OCI-M2 (cell line): ENCODE measurements around the gene MAJIN.
"Not testable (repeated sequence)": the region's sequence is repeated elsewhere in the genome, so short reads cannot be mapped to it uniquely, and the experiment has no call there.

Experiments used
- DNase-seq: peaks from one replicate; lab custom pipeline; 2025; ENCODE audit not compliant: unreplicated experiment; lab: John Stamatoyannopoulos, UW

MAJIN gene, protein sequence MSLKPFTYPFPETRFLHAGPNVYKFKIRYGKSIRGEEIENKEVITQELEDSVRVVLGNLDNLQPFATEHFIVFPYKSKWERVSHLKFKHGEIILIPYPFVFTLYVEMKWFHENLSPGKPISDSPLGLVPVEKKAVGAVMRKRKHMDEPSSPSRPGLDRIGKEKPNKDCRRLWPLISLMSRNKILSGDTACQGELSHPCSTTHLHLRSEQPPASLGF

GRCh38 chr11:64971421-64972233 lies at the start of gene MAJIN:
Gene MAJIN, minus strand, starts transcription at chr11:64972108. Its CDS starts 12,703 bp downstream, at chr11:64959405.
- peak; percentile 48 for DNase-seq

DNA sequence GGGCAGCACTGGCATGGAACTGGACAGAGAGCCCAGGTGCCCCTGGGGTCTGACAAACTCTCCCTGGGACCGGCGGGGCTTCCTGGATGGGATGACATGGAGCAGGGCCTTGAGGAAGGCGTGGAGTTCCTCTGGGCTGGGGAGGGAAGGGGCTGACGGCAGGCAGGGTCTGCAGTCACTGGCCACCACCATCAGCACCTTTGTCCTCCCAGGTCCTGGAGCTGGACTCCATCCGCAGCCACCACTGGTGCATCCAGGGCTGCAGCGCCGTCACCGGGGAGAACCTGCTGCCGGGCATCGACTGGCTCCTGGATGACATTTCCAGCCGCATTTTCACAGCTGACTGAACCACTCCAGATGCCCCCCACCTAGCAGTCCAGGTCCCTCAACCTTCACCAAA lies 49.6 kb upstream of the MAJIN start:
- DNase-seq = no peak

DNA sequence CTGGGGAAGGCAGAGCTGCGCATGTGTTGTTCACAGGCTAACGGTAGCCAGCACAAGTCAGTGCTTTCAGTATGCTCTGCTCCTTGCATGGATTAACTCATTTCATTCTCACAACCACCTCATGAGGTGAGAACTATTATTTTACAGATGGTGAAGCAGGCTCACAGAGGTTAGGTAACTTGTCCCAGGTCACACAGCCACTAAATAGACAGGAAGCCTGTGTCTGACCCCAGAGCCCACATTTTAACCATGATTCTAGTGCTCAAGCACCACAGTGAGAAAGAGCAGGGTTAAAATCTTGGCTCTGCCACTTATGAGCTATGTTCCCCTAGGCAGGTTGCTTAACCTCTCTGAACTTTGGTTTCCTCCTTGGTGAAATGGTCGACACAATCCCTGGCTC lies 49.1 kb upstream of the MAJIN start:
- no peak for DNase-seq

DNA sequence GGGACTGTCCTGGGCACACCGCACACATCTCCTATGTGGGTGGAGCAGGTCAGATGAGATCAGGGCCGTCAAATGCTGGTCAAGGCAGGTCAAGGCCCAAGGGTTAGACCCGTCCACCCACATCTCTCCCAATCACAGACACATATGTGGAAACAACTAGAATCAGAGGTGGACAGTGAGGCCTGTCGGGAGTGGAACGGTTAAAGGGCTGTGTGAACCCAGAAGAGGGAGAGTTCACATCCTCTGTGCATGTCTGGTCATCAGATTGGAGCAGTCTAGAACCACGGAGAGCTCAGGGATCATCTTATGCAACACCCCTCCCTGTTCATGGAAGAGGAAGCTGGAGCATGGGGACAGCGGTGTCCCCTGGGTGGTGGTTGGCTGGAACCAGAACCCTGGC lies 47.9 kb upstream of the MAJIN start:
- DNase-seq = no peak

DNA sequence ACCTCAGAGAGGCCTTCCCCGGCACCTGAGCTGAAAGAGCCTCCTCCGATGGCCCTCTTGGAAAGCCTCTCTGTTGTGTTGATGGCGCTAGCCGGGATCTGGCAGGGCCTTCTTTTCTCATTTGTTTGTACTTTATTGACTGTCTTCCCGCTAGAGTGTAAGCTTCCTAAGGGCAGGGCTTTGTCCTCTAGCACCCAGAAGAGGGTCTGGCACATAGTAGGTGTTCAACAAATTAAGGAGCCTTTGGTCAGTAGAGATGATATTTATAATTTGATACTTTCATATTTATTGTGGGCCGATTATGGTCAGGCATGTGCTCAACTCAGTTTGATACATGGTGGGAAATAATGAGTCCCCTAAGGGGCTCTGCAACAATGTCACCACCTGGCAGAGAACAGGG lies 46.0 kb upstream of the MAJIN start:
- DNase-seq = no peak

- DNase-seq = no peak
Measured at GRCh38 chr11:65016705-65017104, 44.8 kb upstream of the MAJIN start.

DNA sequence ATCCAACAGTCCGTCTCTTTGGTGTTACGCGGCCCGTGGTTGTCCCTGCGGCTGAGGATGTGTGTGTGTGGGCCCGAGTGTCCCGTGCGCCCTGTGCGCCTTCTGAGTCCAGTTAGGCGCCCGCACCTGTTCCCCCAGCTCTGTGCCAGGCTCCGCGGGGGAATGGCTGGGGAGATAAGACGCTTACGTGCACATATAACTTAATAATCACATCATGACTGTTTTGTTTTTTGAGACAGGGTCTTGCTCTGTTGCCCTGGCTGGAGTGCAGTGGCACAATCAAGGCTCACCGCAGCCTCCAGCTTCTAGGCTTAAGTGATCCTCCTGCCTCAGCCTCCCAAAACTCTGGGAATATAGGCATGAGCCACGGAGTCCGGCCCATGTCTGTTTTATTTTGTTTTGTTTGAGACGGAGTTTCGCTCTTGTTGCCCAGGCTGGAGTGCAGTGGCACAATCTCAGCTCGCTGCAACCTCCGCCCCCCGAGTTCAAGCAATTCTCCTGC lies 42.9 kb upstream of the MAJIN start:
- DNase-seq = no peak

DNA sequence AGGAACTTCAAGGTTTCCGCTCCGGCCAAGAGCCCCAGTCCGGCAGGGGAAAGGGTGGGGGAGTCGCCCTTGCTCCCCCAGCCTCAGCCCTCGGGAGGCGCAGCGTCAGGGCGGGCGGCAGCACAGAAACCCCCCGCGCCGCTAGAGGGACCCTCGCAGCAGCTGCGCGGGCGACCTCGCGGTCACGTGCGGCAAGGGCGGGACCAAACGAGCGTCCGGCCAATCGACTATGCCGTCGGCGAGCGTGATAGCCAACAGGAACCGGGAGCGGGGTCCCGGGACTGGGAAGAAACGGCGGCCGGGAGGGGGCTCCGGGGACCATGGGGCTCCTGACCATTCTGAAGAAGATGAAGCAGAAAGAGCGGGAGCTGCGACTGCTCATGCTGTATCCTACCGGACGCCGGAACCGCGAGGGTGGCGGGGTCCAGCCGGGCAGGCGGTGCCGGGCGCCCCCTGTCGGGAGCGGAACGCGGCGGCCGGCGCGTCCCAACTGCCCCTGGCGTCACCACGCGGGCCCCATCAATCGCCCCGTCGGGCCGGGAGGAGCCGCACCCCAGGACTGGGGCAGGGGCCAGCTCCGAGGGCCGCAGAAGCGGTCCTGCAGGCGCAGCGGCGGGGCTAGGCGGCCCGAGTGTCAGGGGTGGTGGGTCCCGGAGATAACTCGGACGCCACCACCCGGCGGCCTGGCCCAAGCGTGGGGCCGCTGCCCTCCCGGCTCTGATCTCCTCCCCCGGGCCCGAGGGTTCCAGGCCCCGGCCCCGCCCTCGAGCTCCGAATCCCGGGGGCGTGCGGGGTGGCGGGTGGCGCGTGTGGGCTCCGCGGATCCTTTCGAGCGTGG lies 42.2 kb upstream of the MAJIN start, which contains the start of gene ARL2:
TSS of gene ARL2 (plus strand) at position 273 of the 838 bp plus-strand sequence. CDS start at position 321, 48 bp downstream.
- DNase-seq = peak; percentile 43

- peak; percentile 42 for DNase-seq
Measured at GRCh38 chr11:65013130-65013887, 41.4 kb upstream of the MAJIN start.

DNA sequence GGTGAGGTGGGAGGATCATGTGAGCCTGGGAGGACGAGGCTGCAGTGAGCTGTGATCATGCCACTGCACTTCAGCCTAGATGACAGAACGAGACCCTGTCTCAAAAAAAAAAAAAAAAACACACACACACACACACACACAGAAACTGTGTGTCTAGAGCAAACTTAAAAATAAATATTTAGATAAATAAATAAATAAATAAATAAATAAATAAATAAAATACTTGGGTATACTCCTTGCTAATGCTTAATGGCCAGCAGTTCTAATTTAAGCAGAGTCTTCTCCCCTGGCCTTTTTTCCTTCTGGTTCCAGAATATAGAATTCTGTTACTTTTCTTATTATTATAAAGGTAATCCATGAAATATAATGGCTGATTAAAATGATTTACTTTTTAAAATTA lies 37.0 kb upstream of the MAJIN start:
- no peak for DNase-seq

GRCh38 chr11:65008016-65008415 lies 36.1 kb upstream of the MAJIN start:
- no peak for DNase-seq

- DNase-seq = not testable (repeated sequence)
Measured at GRCh38 chr11:65003968-65004367, 32.1 kb upstream of the MAJIN start.

GRCh38 chr11:65003282-65003681 lies 31.4 kb upstream of the MAJIN start:
- DNase-seq = no peak

DNA sequence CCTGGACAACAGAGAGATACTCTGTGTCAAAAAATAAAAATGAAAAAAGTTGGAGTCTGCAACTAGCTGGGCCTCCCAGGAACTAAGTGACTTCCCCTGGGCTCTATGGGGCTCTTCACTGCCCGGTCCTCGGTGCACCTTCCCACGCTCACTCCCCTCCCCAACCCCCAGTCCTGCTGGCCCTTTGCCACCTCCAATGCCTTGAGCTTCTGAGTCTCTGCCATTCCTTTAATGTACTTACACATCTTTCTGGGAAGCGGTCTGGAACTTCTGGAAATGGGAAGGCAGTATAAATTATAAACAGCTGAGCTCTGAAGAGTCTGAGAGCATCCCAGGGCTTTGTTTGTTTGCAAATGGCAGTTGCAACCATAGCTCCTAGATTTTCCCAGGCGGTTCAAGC lies 30.8 kb upstream of the MAJIN start:
- DNase-seq = no peak

- DNase-seq = no peak
Measured at GRCh38 chr11:64999478-64999877, 27.6 kb upstream of the MAJIN start.

DNA sequence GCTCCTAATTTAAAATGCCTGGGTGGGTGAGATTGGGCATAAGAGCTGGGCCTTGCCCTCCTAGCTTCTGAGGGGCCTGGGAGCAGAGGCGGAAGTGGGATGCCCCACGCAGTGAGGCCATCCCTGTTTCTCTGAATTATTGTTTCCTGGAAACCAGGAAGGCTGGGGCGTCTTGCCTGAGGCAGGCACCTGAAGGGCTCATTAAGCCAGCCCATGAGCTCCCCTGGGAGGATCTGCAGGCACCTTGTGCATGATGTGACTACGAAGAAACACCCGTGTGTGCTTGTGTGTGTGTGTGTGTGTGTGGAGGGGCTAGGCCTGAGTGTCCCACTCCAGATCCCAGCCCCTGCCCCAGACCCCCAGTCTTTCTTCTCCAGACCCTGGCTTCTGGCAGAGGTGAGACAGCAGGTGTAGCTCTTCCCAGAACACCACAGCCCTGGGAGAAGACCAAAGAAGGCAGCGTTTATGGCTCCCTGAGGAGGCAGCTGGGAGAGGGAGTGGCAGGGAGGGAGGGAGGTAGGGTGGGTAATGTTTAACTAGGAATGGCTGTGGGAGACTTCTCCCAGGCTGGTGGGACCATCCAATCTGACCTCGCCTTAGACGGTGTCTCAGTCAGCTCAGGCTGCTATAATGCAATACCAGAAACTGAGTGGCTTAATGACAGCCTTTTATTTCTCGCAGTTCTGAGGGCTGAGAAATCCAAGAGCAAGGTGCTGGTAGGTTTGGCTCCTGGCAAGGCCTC lies 27.0 kb upstream of the MAJIN start:
- DNase-seq = no peak

DNA sequence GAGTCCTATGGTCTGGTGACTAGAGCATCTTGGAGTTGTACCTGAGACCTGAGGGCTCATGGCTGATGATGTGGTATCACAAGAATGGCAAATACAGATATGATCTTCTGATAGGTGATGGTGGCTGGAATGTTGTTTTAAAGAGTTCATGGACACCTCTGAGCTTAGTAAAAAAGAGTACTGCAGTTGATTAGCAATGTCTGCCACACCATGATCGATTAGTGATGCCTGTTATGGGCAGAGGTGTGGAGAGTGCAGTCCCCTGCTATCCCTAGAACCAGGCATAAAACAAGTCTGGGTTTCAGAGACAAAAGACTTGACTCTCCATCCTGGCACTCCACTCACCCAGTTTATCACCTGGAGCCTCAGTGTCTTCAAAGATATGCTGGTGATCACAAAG lies 26.2 kb upstream of the MAJIN start:
- DNase-seq = no peak

- DNase-seq = no peak
Measured at GRCh38 chr11:64996710-64997380, 24.9 kb upstream of the MAJIN start, which contains the start of gene BATF2. Gene BATF2, minus strand, starts transcription at chr11:64996971. Its CDS starts 57 bp downstream, at chr11:64996914.

GRCh38 chr11:64996327-64996709 lies 24.4 kb upstream of the MAJIN start:
- no peak for DNase-seq
